ENCODE results near the gene PRDX6.

DNA sequence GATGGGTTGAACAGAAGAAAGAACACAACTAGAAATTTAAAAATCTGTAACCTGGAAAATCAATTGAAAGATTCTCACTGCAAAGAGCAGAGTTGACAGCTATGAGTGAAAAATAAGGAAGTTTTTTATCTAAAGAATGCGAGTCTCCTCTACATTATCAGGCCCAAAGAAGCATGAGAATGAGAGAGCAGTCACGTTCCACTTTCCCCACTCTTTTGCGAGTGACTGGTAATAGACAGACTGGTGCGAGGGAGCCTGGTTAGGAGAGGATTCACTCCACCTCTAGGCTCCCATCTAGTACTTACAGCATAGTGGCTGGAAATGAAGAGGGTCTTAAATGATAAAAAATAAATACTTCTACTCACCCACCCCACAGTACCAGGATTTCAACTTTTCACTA, 52.0 kb downstream of the PRDX6 start:
- TF ChIP-seq ZNF621 (tag by site-specific recombination; IDR thresholded peaks at IDR 0.05) = no peak
- TF ChIP-seq HOXA7 (CRISPR knock-in tag; IDR thresholded peaks at IDR 0.05; ENCODE audit: borderline replicate concordance) = no peak
- TF ChIP-seq, protein P1, sequence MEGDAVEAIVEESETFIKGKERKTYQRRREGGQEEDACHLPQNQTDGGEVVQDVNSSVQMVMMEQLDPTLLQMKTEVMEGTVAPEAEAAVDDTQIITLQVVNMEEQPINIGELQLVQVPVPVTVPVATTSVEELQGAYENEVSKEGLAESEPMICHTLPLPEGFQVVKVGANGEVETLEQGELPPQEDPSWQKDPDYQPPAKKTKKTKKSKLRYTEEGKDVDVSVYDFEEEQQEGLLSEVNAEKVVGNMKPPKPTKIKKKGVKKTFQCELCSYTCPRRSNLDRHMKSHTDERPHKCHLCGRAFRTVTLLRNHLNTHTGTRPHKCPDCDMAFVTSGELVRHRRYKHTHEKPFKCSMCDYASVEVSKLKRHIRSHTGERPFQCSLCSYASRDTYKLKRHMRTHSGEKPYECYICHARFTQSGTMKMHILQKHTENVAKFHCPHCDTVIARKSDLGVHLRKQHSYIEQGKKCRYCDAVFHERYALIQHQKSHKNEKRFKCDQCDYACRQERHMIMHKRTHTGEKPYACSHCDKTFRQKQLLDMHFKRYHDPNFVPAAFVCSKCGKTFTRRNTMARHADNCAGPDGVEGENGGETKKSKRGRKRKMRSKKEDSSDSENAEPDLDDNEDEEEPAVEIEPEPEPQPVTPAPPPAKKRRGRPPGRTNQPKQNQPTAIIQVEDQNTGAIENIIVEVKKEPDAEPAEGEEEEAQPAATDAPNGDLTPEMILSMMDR (tag by site-specific recombination; IDR thresholded peaks at IDR 0.05) = no peak
